Stimulated activated CD8-positive, alpha-beta memory T cell treated with anti-CD3 and anti-CD28 coated beads, Interleukin-15, amount 100 ng/mL, for 24 hours (primary cell): Measurements from ENCODE around the gene CARS2.
"Not testable (repeated sequence)": the region's sequence is repeated elsewhere in the genome, so short reads cannot be mapped to it uniquely, and the experiment has no call there.

Experiments
- DNase-seq: peaks from one replicate; pipeline ENCODE4 v3.0.0-alpha.2; 2020; ENCODE audit warnings: low read depth

CARS2 gene

GRCh38 chr13:110706570-110707372 lies 855 bp upstream of the CARS2 start:
- no peak for DNase-seq

- no peak for DNase-seq
Measured at GRCh38 chr13:110705356-110705825, 525 bp downstream of the CARS2 start.

GRCh38 chr13:110702591-110703526 lies 3.1 kb downstream of the CARS2 start:
- DNase-seq = no peak

- DNase-seq = no peak
Measured at GRCh38 chr13:110702089-110702488, 3.8 kb downstream of the CARS2 start.

- not testable (repeated sequence) for DNase-seq
Measured at GRCh38 chr13:110701061-110701460, 4.9 kb downstream of the CARS2 start.

GRCh38 chr13:110700641-110701040 lies 5.3 kb downstream of the CARS2 start:
- DNase-seq = no peak

GRCh38 chr13:110700186-110700585 lies 5.7 kb downstream of the CARS2 start:
- no peak for DNase-seq

- no peak for DNase-seq
Measured at GRCh38 chr13:110699148-110700145, 6.5 kb downstream of the CARS2 start.

GRCh38 chr13:110698689-110699088 lies 7.2 kb downstream of the CARS2 start:
- DNase-seq = no peak

- DNase-seq = no peak
Measured at GRCh38 chr13:110697842-110698241, 8.1 kb downstream of the CARS2 start.

GRCh38 chr13:110696776-110697175 lies 9.1 kb downstream of the CARS2 start:
- no peak for DNase-seq

GRCh38 chr13:110695774-110696173 lies 10.1 kb downstream of the CARS2 start:
- not testable (repeated sequence) for DNase-seq

GRCh38 chr13:110690516-110690915 lies 15.4 kb downstream of the CARS2 start:
- no peak for DNase-seq

- no peak for DNase-seq
Measured at GRCh38 chr13:110689711-110690110, 16.2 kb downstream of the CARS2 start.

- no peak for DNase-seq
Measured at GRCh38 chr13:110689041-110689440, 16.9 kb downstream of the CARS2 start.

- DNase-seq = no peak
Measured at GRCh38 chr13:110687736-110688135, 18.2 kb downstream of the CARS2 start.

- DNase-seq = no peak
Measured at GRCh38 chr13:110685305-110686020, 20.5 kb downstream of the CARS2 start.

- no peak for DNase-seq
Measured at GRCh38 chr13:110684388-110685056, 21.4 kb downstream of the CARS2 start.

- no peak for DNase-seq
Measured at GRCh38 chr13:110683921-110684320, 22.0 kb downstream of the CARS2 start.

- no peak for DNase-seq
Measured at GRCh38 chr13:110683203-110683883, 22.6 kb downstream of the CARS2 start.
